Measurements from ENCODE around the gene BSN.

BSN gene

GRCh38 chr3:49719214-49719884, 165.1 kb downstream of the BSN start, which contains the start of gene AMIGO3:
TSS of gene AMIGO3 (minus strand) at chr3:49719684. CDS start at chr3:49719465, 219 bp downstream.
- peak; percentile 92 for DNase-seq

Measured in CD4-positive, alpha-beta T cell treated with Interleukin-17A for 1 hour (primary cell).